Upper lobe of left lung (tissue), 4 donors: Measurements from ENCODE around the gene SERPINB10.

ENCODE experiments used
- CTCF ChIP-seq, 6 experiments: fragments of 450-650 bp in 4 of 6; fragments of 200-600 bp in 2 of 6; sonication (generic) in 2 of 6; IDR thresholded peaks; one replicate each; pipeline ENCODE4 v1.5.1; 2016 to 2019; ENCODE audit warnings: antibody characterized with exemption in 6 of 6
- EP300 ChIP-seq, 4 donors: sonication (generic); formaldehyde crosslinking; IDR thresholded peaks; one replicate each; pipeline ENCODE4 v1.5.1; 2017; ENCODE audit warnings: antibody characterized with exemption in 4 of 4, control low read depth in 2 of 4
- POLR2A ChIP-seq, 4 donors: fragments of 450-650 bp; IDR thresholded peaks; one replicate each; pipeline ENCODE4 v1.5.1; 2016 to 2017; ENCODE audit warnings: antibody characterized with exemption in 4 of 4, mild to moderate bottlenecking in 2 of 4

GRCh38 chr18:63878925-63879324 lies 28.8 kb upstream of the SERPINB10 start:
- TF ChIP-seq CTCF (IDR thresholded peaks at IDR 0.05) = no peak
- TF ChIP-seq POLR2A (IDR thresholded peaks at IDR 0.05) = no peak
- no peak for TF ChIP-seq EP300 (IDR thresholded peaks at IDR 0.05)
